NCI-H1930 (cell line): ENCODE data around the gene TSR2.

Experiments used
- DNase-seq, 2 experiments: peaks; one replicate each; lab custom pipeline; 2025; lab: John Stamatoyannopoulos, UW

Gene TSR2, protein sequence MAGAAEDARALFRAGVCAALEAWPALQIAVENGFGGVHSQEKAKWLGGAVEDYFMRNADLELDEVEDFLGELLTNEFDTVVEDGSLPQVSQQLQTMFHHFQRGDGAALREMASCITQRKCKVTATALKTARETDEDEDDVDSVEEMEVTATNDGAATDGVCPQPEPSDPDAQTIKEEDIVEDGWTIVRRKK

DNA sequence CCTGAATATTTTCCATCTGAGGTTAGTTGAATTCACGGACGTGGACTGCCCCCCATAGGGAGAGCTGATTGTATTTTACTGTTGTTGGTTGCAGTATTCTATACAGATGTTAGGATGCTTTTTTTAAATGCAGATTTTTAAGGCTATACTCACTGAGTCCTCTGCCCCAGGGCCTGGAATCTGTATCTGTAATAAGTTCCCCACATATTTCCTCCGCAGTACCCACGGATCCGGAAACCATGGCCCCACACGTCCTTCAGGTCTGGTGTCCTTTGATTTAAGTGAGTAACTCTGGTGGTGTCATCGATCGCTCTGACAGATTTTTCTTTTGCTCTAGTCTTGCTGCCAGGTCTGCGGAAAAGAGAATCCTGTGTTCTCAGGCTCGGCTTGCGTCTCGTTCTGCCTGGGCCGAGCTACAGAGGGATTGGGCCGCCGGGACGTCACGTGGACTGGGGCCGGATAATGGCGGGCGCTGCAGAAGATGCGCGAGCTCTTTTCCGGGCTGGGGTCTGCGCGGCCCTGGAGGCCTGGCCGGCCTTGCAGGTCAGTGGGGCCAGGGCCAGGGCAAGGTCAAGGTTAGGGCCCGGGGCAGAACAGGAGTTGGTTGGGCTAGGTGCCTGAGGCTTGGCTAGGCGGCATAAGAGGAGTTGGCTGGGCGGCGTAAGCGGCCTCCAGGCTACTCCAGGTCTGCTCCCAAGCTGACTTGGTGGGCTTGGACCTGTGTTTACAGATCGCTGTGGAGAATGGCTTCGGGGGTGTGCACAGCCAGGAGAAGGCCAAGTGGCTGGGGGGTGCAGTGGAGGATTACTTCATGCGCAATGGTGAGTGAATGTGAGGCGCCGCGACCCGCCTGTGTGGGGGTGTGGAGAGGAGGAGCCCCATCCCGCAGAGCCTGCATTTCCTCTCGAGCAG is at the start of gene TSR2:
TSR2 (plus strand) TSS at position 445 of the 912 bp plus-strand sequence; CDS start at position 463, 18 bp downstream.
- peak; percentile 41 to 66 for DNase-seq

GRCh38 chrX:54397113-54397512 is 43.1 kb upstream of the TSR2 start:
- DNase-seq, result no peak

- DNase-seq, result no peak
Measured at GRCh38 chrX:54407266-54407665, 32.9 kb upstream of the TSR2 start.

DNA sequence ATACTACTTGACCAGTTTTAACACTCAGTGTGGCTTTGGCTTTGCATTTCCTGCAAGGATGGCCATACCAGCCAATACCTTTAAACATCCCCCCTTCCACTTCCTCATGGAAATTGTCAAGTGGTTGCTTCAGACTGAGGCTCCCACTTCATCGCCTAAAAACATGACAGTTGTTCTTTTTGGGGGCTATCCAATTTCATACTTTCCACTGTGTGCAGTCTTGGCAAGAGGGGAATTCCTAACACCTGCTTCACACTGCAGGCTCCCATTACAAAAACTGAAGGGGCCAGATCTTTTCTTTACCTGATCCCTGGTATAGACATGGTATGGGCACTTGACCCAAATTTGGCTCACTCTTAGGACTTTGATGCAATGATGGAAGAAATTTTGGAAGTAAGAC is 28.5 kb upstream of the TSR2 start:
- DNase-seq, result no peak

DNA sequence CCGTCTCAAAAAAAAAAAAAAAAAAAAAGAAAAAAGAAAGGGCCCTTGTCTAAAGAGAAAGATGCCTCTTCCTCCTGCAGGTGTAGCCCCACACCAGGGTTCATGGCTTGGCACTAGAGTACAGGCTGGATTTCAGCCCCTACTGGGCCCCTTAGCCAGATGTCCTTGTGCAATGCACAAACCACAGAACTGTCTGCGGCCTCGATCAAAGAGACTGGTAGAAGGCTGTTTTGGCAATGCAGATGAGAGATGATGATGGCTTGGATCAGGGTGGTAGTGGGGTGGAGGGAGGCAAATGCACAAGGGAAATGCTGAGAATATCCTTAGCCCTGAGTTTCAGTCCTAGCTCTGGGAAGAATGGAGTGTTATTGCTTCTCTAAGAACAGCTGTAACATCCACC is 26.5 kb upstream of the TSR2 start:
- no peak for DNase-seq

GRCh38 chrX:54415534-54416350 is 24.5 kb upstream of the TSR2 start:
- DNase-seq, result no peak

DNA sequence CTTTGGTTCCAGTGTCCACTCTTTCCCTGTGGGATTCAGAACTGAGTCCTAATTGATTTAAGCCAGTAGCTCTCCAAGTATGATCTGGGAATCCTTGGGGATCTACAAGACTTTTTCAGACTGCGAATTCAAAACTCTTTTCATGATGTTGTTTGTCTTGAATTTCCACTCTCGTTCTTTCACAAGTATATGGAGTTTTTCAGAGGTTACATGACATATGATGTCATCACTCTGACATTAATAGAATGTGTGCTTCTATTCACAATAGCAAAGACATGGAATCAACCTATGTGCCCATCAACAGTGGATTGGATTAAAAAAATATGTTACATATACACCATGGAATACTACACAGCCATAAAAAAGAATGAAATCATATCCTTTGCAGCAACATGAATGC is 23.2 kb upstream of the TSR2 start:
- DNase-seq, result no peak

- DNase-seq, result no peak
Measured at GRCh38 chrX:54419559-54420302, 20.5 kb upstream of the TSR2 start.

GRCh38 chrX:54422168-54422567 is 18.0 kb upstream of the TSR2 start:
- DNase-seq, result no peak

DNA sequence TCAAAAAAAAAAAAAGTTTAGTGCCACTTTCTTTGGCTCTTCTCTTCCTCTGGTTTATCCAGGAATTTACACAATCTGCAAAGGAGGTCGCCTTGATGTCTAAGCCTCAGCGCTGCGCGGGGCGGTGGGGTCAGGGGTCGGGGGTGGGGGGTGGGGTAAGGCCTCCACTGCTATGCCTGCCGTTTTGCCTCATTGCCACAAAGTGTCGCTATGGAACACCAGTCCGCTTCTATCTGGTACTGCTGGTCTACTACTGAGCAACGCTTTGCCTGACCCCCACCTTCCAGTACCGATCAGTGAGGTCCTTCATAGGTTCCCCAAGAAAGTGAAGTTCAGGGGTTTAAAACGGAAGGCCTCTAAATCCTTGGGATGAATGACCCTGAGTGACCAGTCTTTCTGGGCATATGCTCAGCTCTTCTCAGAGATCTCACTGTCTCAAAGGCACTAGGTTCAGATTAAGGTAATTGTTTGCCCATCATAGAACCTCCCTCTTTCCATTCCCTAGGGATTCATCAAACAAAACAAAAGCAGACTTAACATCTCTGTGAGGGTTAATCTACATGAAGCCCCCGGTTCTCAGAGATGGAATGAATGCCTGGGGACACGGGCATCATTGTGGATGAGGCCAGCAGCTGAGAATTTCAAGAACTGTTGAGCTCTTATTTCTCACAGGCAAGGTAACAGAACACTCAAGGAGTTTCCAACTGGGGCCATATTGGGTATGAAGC is 16.9 kb upstream of the TSR2 start:
- DNase-seq, result no peak

GRCh38 chrX:54427837-54428424 is 12.3 kb upstream of the TSR2 start:
- no peak for DNase-seq

DNA sequence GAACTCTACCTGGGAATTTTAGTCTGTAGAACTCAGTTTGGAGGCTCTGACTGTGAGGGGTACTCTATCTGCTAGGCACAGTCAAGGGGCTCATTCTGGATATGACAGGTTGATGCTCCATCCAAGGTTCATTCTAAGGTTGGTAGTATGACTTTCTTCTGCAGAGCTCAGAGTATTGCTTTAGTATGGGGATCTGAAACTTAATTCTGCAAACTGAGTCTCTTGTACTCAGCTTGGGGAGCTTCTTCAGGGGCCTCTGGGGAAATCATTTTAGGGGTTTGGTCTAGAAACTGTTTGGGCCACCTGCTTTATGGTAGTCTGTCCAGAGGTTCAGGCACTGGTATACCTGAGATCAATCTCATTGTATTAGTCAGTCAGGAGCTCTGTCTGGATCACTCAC is 9.7 kb upstream of the TSR2 start:
- DNase-seq, result no peak

DNA sequence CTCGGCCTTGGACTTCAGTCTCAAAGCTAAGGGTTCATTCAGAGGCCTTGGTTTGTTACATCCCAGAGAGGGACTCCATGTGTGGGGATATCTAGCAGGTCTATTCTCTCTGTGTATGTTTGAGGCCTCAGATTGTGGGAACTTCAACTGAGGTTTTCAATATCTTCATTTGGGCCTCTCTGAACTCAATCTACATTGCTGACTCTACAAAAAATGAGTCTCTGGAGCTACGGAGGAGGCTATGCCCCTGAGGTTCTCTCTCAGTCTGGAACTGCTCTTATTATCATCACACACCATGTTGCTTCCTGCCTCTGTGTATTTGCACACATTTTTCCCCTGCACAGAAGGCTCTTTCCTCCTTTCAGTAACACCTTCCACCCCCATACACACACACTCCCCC is 5.1 kb upstream of the TSR2 start:
- DNase-seq, result no peak

GRCh38 chrX:54442790-54443189 is 2.6 kb downstream of the TSR2 start:
- DNase-seq, result no peak

- DNase-seq, result no peak
Measured at GRCh38 chrX:54444752-54445151, 4.5 kb downstream of the TSR2 start.

- no peak for DNase-seq
Measured at GRCh38 chrX:54446084-54446483, 5.9 kb downstream of the TSR2 start.

DNA sequence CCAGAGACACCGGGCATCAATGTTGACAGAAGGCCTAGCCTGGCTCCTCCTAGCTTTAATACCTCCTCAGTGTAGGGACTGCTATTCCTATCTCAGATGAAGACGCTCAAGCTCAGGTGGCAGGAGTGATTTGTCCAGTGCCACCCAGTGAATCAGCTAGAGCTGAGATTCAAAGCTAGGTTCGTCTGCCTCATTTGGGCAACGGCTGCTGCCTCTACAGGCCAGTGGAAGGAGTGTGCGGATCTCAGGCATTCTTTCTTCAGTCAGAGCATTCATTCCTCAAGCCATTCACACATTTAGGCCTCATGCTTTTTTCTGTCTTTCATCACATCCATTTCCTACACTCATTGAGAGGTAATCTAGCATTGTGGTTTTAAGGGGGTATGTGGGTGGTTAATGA is 7.3 kb downstream of the TSR2 start:
- no peak for DNase-seq

- DNase-seq, result no peak
Measured at GRCh38 chrX:54449929-54450328, 9.7 kb downstream of the TSR2 start.

GRCh38 chrX:54452920-54453319 is 12.7 kb downstream of the TSR2 start:
- no peak for DNase-seq

GRCh38 chrX:54470054-54470760 is 30.0 kb downstream of the TSR2 start:
- no peak for DNase-seq
